T-helper 22 cell (primary cell): ENCODE measurements around the gene STAT5A.
"Not testable (repeated sequence)": the region's sequence is repeated elsewhere in the genome, so short reads cannot be mapped to it uniquely, and the experiment has no call there.

ENCODE experiments used
- DNase-seq: peaks from one replicate; pipeline ENCODE4 v3.0.0-alpha.2; 2020; ENCODE audit warnings: low read depth

Gene STAT5A

GRCh38 chr17:42308446-42308845 lies 20.1 kb downstream of the STAT5A start:
- no peak for DNase-seq

GRCh38 chr17:42309142-42309541 lies 20.8 kb downstream of the STAT5A start:
- DNase-seq, result no peak

- DNase-seq, result no peak
Measured at GRCh38 chr17:42309986-42310786, 21.9 kb downstream of the STAT5A start.

DNA sequence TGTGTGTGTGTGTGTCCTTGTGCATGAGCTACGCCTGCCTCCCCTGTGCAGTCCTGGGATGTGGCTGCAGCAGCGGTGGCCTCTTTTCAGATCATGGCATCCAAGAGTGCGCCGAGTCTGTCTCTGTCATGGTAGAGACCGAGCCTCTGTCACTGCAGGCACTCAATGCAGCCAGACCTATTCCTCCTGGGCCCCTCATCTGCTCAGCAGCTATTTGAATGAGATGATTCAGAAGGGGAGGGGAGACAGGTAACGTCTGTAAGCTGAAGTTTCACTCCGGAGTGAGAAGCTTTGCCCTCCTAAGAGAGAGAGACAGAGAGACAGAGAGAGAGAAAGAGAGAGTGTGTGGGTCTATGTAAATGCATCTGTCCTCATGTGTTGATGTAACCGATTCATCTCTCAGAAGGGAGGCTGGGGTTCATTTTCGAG lies 22.5 kb downstream of the STAT5A start:
- DNase-seq, result no peak

- DNase-seq, result no peak
Measured at GRCh38 chr17:42311240-42312034, 23.1 kb downstream of the STAT5A start.

DNA sequence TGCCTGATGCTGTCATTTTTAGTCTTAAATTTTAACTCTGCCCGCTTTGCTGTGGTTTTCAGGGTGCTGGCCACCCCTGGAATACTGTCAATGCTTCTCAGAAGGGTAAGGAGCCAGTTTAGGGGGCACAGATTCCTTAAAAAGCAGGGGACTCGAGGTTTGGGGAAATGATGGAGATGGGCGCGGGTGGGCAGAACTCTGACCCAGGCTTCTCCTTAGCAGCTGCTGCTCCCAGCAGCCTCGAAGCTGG lies 23.7 kb downstream of the STAT5A start:
- no peak for DNase-seq

DNA sequence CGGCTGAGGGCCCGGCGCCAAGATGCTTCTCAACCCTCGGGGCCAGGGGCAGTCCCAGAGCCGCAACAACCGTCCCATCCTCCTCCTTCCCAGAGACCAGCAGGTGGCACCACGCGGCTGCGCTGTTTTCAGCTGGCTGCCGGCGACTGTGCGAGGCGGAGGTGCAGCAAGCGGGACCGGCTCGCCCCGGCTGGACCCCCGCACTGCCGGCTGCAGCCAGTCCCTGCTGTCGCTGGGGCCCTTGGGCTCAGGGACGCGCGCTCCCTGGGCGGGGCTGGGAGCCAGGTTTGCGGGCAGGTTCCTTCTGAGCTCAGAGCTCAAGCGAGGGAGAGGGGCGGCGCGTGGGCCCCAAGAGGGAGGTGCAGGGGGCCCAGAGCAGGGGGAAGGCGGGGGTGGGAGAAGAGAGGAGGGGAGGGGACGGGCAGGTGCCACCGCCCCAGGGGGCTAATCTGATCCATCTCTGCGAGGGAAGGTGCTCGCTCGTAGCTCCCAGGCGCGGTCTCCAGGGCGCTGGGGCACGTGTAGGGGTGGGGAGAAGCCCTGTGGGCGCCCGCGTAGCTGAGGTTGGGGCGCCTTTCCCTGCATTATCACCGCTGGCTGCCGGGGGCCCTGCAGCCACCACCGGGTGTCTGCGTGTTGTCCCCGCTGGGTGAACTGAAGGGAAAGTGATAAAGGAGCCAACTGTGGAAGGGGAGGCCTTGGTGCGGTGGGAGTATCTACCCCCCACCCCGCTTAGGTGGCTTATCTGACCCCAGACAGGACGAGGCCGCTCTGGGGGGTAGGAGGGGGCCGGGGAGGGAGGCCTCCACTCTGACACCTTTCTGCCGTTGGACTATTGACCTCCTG lies 24.2 kb downstream of the STAT5A start:
- peak; percentile 50 for DNase-seq

- DNase-seq, result no peak
Measured at GRCh38 chr17:42313389-42313772, 25.1 kb downstream of the STAT5A start.

DNA sequence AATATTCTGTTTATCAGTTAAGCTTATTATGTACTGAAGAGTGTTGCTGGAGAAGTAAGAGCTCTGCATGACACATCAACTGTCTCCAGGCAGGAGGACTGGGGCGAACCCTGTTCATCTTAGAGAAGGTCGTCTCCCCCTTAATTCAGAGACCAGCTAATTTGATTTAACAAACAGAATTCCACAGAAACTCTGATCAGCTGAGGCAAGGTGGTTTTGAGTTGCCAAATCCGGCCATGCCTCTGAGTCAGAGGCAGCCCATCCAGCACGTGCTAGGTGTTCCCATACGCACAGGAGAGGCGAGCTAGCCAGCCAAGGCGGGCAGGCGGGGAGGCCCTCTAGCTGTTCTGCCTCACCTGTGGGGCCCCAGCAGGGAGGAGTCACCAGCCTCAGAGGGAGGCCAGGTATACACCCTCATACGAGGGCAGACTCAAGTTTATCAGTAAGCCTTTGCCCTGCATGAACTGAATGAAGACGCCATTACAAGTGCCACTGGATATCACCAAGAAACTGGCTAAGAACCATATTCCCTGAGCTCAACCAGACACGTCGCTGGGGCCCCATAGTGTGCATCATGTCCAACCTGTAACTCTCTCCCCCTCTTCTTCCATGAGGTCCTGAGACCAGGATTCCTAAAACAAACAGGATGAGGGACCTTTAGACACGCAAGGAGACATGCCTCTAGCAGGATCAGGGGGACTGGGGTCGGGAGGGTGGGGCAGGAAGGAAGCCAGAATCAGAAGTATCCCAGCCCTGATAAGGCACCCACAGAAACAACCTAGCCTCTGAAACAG lies 25.7 kb downstream of the STAT5A start:
- DNase-seq, result no peak

DNA sequence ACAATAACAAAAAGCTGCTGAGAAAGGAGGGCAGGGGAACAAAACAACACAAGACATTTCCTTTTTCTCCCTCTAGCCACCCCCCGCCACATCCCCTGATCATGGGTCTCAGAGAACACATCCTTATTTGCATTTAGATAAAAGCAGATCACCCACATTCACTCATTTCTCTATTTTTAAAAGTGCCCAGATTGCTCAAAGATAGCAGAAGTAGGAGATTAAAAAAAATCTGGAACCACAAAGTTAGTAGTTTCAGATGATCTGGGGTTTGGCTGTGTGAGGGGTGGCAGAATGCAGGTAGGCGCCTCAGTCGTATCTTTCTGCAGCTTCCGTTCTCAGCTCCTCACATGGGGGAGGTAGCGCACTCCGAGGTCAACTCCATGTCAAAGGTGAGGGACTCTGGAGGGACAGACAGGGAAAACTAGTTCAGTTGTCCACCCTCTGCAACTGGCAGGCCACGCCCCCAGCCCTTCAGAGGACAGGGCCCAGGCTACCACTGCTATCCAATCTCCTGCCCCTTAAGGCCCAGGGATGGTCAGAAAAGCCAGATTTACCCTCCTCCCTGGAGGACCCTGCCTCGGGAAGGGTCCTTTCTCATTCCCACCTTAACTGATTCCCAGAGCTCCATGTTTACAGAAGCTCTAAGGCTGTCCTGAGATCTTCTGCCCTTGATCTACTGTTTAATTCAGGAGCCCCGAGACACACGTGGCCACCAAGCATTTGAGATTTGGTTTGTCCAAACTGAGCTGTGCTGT lies 27.3 kb downstream of the STAT5A start:
- DNase-seq, result no peak

GRCh38 chr17:42316755-42317154 lies 28.5 kb downstream of the STAT5A start:
- no peak for DNase-seq

GRCh38 chr17:42317266-42317845 lies 29.1 kb downstream of the STAT5A start:
- no peak for DNase-seq

DNA sequence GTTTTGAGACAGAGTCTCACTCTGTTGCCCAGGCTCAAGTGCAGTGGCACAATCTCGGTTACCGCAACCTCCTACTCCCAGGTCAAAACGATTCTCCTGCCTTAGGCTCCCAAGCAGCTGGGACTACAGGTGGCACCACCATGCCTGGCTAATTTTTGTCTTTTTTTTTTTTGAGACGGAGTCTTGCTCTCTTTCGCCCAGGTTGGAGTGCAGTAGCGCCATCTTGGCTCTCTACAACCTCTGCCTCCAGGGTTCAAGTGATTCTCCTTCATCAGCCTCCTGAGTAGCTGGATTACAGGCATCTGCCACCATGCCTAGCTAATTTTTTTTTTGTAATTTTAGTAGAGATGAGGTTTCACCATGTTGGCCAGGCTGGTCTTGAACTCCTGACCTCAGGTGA lies 29.7 kb downstream of the STAT5A start:
- not testable (repeated sequence) for DNase-seq

DNA sequence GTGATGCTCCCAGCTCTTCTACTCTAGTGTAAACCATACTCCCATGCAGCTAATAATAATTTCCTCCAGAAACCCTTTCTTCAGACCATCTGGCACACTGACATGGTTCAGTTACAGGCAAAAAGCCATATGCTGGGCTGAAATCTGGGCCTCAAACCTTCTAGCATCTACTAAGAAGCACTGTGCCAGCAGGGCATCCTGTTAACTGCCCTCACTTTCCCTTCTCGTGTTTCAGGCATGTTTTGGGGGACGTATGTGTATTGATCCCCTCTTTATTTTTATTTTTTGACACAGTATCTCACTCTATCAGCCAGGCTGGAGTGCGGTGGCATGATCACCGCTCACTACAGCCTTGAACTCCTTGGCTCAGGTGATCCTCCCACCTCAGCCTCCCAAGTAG lies 33.3 kb downstream of the STAT5A start:
- no peak for DNase-seq

GRCh38 chr17:42322382-42323267 lies 34.3 kb downstream of the STAT5A start:
- peak; percentile 81 for DNase-seq

GRCh38 chr17:42323268-42323773 lies 35.0 kb downstream of the STAT5A start:
- no peak for DNase-seq

DNA sequence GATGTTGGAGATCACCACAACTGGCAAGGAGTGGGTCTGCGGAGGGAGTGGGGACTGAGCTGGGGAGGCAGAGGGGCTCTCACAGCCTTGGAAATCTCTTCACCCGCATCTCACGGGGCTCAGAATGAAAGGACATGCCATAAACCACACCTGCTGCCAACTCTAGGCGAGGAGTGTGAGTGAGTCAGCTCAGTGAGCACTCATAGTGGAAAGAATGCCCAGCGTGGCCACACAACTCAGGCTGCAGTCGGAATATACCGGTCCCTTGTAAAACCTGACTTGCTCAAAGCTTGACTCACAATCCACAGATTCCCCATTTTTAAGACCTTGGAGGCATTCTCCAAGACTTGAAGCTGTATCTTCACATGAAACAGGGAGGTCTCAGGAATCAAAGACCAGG lies 36.7 kb downstream of the STAT5A start:
- DNase-seq, result no peak

- no peak for DNase-seq
Measured at GRCh38 chr17:42329025-42329976, 41.0 kb downstream of the STAT5A start.
